ENCODE data around the gene UQCRHL. TPM values are rescaled to one million over a fixed set of nuclear protein-coding genes. Genes with fewer than 3 reads are reported as not detected.
"Not testable (repeated sequence)": the region's sequence is repeated elsewhere in the genome, so short reads cannot be mapped to it uniquely, and the experiment has no call there.

The UQCRHL gene
- total and polyA plus RNA-seq, 2 of the 4 experiments (the other 2 are of a cell fraction), result 1.4 to 2.4 TPM

- H3K4me3 ChIP-seq (ENCODE audit: insufficient read depth, low read depth, low read length), result no peak overlapping the region
- DNase-seq, result no peak
- no CpG with 5 or more reads among the region's 1 CpG for WGBS, 2 experiments (ENCODE audit: extremely low coverage in 2 of 2, insufficient read length in 1 of 2)
- H3K4ac ChIP-seq (ENCODE audit: low read depth, low read length), result no peak overlapping the region
- no peaks in the 10 kb centered on the region for H3K27me3 ChIP-seq (ENCODE audit: control insufficient read depth, insufficient read depth, low read length)
- ChIA-PET CTCF (no interaction called here), POLR2A (ENCODE audit: unreplicated experiment) (no interaction called here)
- H3K9me1 ChIP-seq (ENCODE audit: insufficient read depth, low read length), result no peaks in the 10 kb centered on the region; the same call in 1 of the 2 replicates
- H3K4me2 ChIP-seq (ENCODE audit: low read depth, low read length), result no peak overlapping the region
- H4K5ac ChIP-seq (ENCODE audit: low read depth, low read length), result no peak overlapping the region
- H4K20me1 ChIP-seq (ENCODE audit: insufficient read depth, low read length), result no peaks in the 10 kb centered on the region
- no peak overlapping the region for H3K18ac ChIP-seq (ENCODE audit: low read depth, low read length)
- intact Hi-C loops (cut with micrococcal nuclease) (no loop called here), dilution Hi-C loops (cut with HindIII; ENCODE audit: low sequenced_read_pairs, unreplicated experiment) (no loop called here), in situ Hi-C loops (cut with MboI; ENCODE audit: low sequenced_read_pairs) (no loop called here)
- H2BK120ac ChIP-seq (ENCODE audit: low read depth, low read length), result no peak overlapping the region
- H2BK15ac ChIP-seq (ENCODE audit: low read depth, low read length), result no peak overlapping the region
- peaks cover 2% of the 10 kb centered on the region; the same call in 1 of the 2 replicates for H3K4me1 ChIP-seq (ENCODE audit: control insufficient read depth, insufficient read depth, low read length)
- no peak overlapping the region for H2AK9ac ChIP-seq (replicated peaks; ENCODE audit: low read depth, low read length, poor library complexity)
- H2BK20ac ChIP-seq (ENCODE audit: low read depth, low read length), result no peak overlapping the region
- H2AFZ ChIP-seq (replicated peaks; ENCODE audit: low read length, poor library complexity), result no peak overlapping the region
- H4K8ac ChIP-seq (ENCODE audit: low read depth in 2 of 2, low read length in 2 of 2), result no peak overlapping the region
- H3K23ac ChIP-seq (ENCODE audit: low read depth, low read length), result no peak overlapping the region
- no peaks in the 10 kb centered on the region for H3K36me3 ChIP-seq (ENCODE audit: control insufficient read depth, insufficient read depth, low read length)
- no peak overlapping the region for H3K9ac ChIP-seq (ENCODE audit: low read depth, low read length)
- H3K27ac ChIP-seq (ENCODE audit: insufficient read depth, low read length), result no peak overlapping the region
- no TSS peak for BruUV-seq (replicated peaks)
- no peak overlapping the region for H3K56ac ChIP-seq (ENCODE audit: extremely low read depth, insufficient read depth, low read length)
- no peak overlapping the region for H4K91ac ChIP-seq (ENCODE audit: insufficient read depth, low read depth, low read length)
- TF ChIP-seq RCOR1 (IDR thresholded peaks at IDR 0.05; ENCODE audit: insufficient replicate concordance, low read length) (no peak), RFX5 (IDR thresholded peaks at IDR 0.05; ENCODE audit: low read depth, low read length) (no peak), ELK1 (IDR thresholded peaks at IDR 0.05; ENCODE audit: borderline replicate concordance, low read depth, low read length) (no peak), MXI1 (IDR thresholded peaks at IDR 0.05; ENCODE audit: borderline replicate concordance, low read depth, low read length) (no peak), CEBPB (IDR thresholded peaks at IDR 0.05; ENCODE audit: low read depth, low read length) (no peak)
- no peak overlapping the region for H2AK5ac ChIP-seq (ENCODE audit: low read depth, low read length)
- no peak for ATAC-seq (ENCODE audit: low read depth)
- H3K14ac ChIP-seq (replicated peaks; ENCODE audit: low read depth, low read length), result no peak overlapping the region
- peaks cover 5 to 17% of the 10 kb centered on the region in 2 experiments; a peak in 3 of 4 replicates for H3K79me1 ChIP-seq (ENCODE audit: low read depth in 1 of 2, low read length in 2 of 2)
- H2BK5ac ChIP-seq (ENCODE audit: low read depth, low read length, poor library complexity, severe bottlenecking), result no peak overlapping the region
- H3K9me3 ChIP-seq (ENCODE audit: control insufficient read depth, insufficient read depth, low read length), result no peaks in the 10 kb centered on the region
These were observed 22.8 kb upstream of the UQCRHL start for GRCh38 chr1:15830258-15830657.

GRCh38 chr1:15828931-15829330, 21.5 kb upstream of the UQCRHL start:
- H3K27me3 ChIP-seq (ENCODE audit: control insufficient read depth, insufficient read depth, low read length); H3K9me3 ChIP-seq (ENCODE audit: control insufficient read depth, insufficient read depth, low read length); H3K14ac ChIP-seq (replicated peaks; ENCODE audit: low read depth, low read length); H2AK9ac ChIP-seq (replicated peaks; ENCODE audit: low read depth, low read length, poor library complexity); H4K91ac ChIP-seq (ENCODE audit: insufficient read depth, low read depth, low read length); H2AK5ac ChIP-seq (ENCODE audit: low read depth, low read length); H3K4ac ChIP-seq (ENCODE audit: low read depth, low read length); BruUV-seq (replicated peaks); H3K23ac ChIP-seq (ENCODE audit: low read depth, low read length); DNase-seq; H2BK15ac ChIP-seq (ENCODE audit: low read depth, low read length); H3K9ac ChIP-seq (ENCODE audit: low read depth, low read length); in situ Hi-C loops (cut with MboI; ENCODE audit: low sequenced_read_pairs); H2BK5ac ChIP-seq (ENCODE audit: low read depth, low read length, poor library complexity, severe bottlenecking); intact Hi-C loops (cut with micrococcal nuclease); dilution Hi-C loops (cut with HindIII; ENCODE audit: low sequenced_read_pairs, unreplicated experiment); H2BK20ac ChIP-seq (ENCODE audit: low read depth, low read length); H2BK120ac ChIP-seq (ENCODE audit: low read depth, low read length); H3K9me1 ChIP-seq (ENCODE audit: insufficient read depth, low read length); H3K4me2 ChIP-seq (ENCODE audit: low read depth, low read length); H3K27ac ChIP-seq (ENCODE audit: insufficient read depth, low read length); CTCF ChIA-PET; H3K56ac ChIP-seq (ENCODE audit: extremely low read depth, insufficient read depth, low read length); H4K20me1 ChIP-seq (ENCODE audit: insufficient read depth, low read length); H3K36me3 ChIP-seq (ENCODE audit: control insufficient read depth, insufficient read depth, low read length); H3K4me1 ChIP-seq (ENCODE audit: control insufficient read depth, insufficient read depth, low read length); H3K18ac ChIP-seq (ENCODE audit: low read depth, low read length); H3K4me3 ChIP-seq (ENCODE audit: insufficient read depth, low read depth, low read length); ATAC-seq (ENCODE audit: low read depth); H4K5ac ChIP-seq (ENCODE audit: low read depth, low read length); POLR2A ChIA-PET (ENCODE audit: unreplicated experiment); H4K8ac ChIP-seq (ENCODE audit: low read depth in 2 of 2, low read length in 2 of 2); H2AFZ ChIP-seq (replicated peaks; ENCODE audit: low read length, poor library complexity): not testable (repeated sequence)
- 88% methylated on average over 3 of the region's 14 CpGs; no CpG with 5 or more reads in 1 of the 2 experiments for WGBS, 2 experiments (ENCODE audit: extremely low coverage in 2 of 2, insufficient read length in 1 of 2)
- H3K79me1 ChIP-seq (ENCODE audit: low read depth in 1 of 2, low read length in 2 of 2), result peaks cover 5 to 17% of the 10 kb centered on the region in 2 experiments; a peak in 3 of 4 replicates

Data from IMR-90 (cell line).